ENCODE results near the gene BLM. TPM values are rescaled to one million over a fixed set of nuclear protein-coding genes. Genes with fewer than 3 reads are reported as not detected.

Gene BLM
- total RNA-seq, 1 donor: 1.4 TPM

DNA sequence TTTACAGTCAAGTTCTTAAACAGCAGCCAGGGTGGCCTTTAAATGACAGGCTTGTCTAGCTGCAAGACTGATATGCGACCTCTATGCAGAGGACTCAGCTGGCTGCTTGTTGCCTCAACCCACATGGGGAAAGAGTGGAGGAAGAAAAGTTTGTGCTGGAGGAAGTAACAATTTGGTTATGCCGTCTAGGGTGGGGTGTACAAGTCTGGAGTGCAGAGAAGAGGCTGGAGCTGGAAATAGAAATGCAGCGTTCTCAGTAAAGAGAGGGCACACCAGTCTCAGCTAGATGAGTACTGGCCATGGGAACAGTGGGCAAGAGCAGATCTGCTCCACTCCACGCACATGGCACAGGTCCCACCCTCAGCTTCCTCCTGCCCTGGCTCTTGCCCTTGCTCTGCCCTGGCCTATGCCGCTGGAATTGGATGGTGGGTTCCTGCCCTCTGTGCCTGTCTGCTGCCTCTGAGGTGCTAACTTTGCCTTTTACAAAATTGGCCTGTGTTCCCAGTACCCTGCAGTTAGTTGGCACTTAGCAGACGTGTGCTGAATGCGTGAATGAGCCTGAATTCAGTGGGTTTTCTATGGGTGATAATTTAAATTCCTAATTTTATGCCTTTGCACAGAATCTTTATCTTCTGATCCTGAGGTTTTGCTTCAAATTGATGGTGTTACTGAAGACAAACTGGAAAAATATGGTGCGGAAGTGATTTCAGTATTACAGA, 91.5 kb downstream of the BLM start:
- no peaks in the 10 kb centered on the region for H3K27me3 ChIP-seq (ENCODE audit: insufficient read depth, low read length)
- H3K79me2 ChIP-seq (ENCODE audit: insufficient read depth, low read length): no peaks in the 10 kb centered on the region
- no peak overlapping the region for H3K4me3 ChIP-seq (ENCODE audit: insufficient read depth, low read length)
- H3K9me3 ChIP-seq (ENCODE audit: low read depth, low read length): no peaks in the 10 kb centered on the region
- H3K27ac ChIP-seq (ENCODE audit: low read depth, low read length): no peak overlapping the region
- peak overlapping the region; percentile 57 for H2AFZ ChIP-seq (ENCODE audit: low read length)
- H4K20me1 ChIP-seq (ENCODE audit: insufficient read depth, low read length): no peaks in the 10 kb centered on the region
- peaks cover 4% of the 10 kb centered on the region for H3K4me1 ChIP-seq (ENCODE audit: insufficient read depth, low read length)
- TF ChIP-seq, protein P1, sequence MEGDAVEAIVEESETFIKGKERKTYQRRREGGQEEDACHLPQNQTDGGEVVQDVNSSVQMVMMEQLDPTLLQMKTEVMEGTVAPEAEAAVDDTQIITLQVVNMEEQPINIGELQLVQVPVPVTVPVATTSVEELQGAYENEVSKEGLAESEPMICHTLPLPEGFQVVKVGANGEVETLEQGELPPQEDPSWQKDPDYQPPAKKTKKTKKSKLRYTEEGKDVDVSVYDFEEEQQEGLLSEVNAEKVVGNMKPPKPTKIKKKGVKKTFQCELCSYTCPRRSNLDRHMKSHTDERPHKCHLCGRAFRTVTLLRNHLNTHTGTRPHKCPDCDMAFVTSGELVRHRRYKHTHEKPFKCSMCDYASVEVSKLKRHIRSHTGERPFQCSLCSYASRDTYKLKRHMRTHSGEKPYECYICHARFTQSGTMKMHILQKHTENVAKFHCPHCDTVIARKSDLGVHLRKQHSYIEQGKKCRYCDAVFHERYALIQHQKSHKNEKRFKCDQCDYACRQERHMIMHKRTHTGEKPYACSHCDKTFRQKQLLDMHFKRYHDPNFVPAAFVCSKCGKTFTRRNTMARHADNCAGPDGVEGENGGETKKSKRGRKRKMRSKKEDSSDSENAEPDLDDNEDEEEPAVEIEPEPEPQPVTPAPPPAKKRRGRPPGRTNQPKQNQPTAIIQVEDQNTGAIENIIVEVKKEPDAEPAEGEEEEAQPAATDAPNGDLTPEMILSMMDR (IDR thresholded peaks at IDR 0.05; ENCODE audit: extremely low read depth, low read depth, low read length): no peak
- no peak overlapping the region for H3K4me2 ChIP-seq (ENCODE audit: insufficient read depth, low read length)
- H3K36me3 ChIP-seq (ENCODE audit: insufficient read depth, low read length): no peaks in the 10 kb centered on the region
- peak; percentile 41 for DNase-seq (ENCODE audit: insufficient read length, low spot score, missing footprints)

DNA sequence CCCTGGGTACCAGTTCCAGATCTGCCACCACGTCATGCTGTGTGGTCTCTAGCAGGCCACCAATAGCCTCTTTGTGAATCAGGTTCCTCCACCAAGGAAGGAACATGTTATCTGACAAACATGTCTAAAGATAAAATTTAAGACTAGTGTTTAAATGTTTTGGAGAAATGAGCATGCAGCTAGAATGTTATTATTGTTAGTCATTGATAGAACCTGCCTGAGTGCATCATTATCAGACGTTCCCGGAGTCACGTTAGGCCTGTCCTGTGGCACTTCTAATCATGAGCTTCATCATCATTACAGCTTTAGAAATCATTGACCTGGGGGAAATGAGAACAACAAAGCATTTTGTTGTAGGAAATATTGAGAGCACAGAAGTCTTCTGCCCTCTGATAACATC, 92.4 kb downstream of the BLM start:
- Histone ChIP-seq H2AFZ (ENCODE audit: low read length) (no peak overlapping the region), H3K79me2 (ENCODE audit: insufficient read depth, low read length) (no peaks in the 10 kb centered on the region), H3K36me3 (ENCODE audit: insufficient read depth, low read length) (no peaks in the 10 kb centered on the region), H3K4me1 (ENCODE audit: insufficient read depth, low read length) (peaks cover 7% of the 10 kb centered on the region), H3K9me3 (ENCODE audit: low read depth, low read length) (no peaks in the 10 kb centered on the region), H4K20me1 (ENCODE audit: insufficient read depth, low read length) (no peaks in the 10 kb centered on the region), H3K4me3 (ENCODE audit: insufficient read depth, low read length) (no peak overlapping the region), H3K27ac (ENCODE audit: low read depth, low read length) (no peak overlapping the region), H3K27me3 (ENCODE audit: insufficient read depth, low read length) (no peaks in the 10 kb centered on the region), H3K4me2 (ENCODE audit: insufficient read depth, low read length) (no peak overlapping the region)
- TF ChIP-seq, protein P1 (IDR thresholded peaks at IDR 0.05; ENCODE audit: extremely low read depth, low read depth, low read length): no peak
- DNase-seq (ENCODE audit: insufficient read length, low spot score, missing footprints): no peak

DNA sequence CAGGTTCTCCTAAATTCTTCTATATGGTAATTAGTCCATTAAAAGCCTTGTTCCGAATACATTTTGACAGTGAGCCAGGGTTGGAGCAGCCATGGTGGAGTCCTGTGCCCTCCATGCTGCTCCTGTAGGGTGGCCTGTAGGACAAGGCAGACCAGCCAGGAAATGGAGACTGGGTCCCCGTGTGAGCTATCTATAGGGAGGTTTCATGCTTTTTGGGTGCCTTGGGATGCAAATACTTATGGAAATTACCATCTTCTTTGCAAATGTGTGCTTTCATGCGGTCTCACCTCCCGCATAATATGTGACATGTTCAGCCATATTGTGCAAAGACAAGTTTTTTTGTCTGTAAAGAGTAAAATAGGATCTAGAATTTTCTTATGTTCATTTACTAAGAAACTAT, 93.2 kb downstream of the BLM start:
- Histone ChIP-seq H3K27ac (ENCODE audit: low read depth, low read length) (no peak overlapping the region), H3K4me3 (ENCODE audit: insufficient read depth, low read length) (no peak overlapping the region), H3K4me1 (ENCODE audit: insufficient read depth, low read length) (peaks cover 9% of the 10 kb centered on the region), H3K4me2 (ENCODE audit: insufficient read depth, low read length) (no peak overlapping the region), H3K27me3 (ENCODE audit: insufficient read depth, low read length) (no peaks in the 10 kb centered on the region), H3K36me3 (ENCODE audit: insufficient read depth, low read length) (no peaks in the 10 kb centered on the region), H3K9me3 (ENCODE audit: low read depth, low read length) (no peaks in the 10 kb centered on the region), H2AFZ (ENCODE audit: low read length) (no peak overlapping the region), H3K79me2 (ENCODE audit: insufficient read depth, low read length) (no peaks in the 10 kb centered on the region), H4K20me1 (ENCODE audit: insufficient read depth, low read length) (no peaks in the 10 kb centered on the region)
- DNase-seq (ENCODE audit: insufficient read length, low spot score, missing footprints): no peak
- TF ChIP-seq, protein P1 (IDR thresholded peaks at IDR 0.05; ENCODE audit: extremely low read depth, low read depth, low read length): no peak

DNA sequence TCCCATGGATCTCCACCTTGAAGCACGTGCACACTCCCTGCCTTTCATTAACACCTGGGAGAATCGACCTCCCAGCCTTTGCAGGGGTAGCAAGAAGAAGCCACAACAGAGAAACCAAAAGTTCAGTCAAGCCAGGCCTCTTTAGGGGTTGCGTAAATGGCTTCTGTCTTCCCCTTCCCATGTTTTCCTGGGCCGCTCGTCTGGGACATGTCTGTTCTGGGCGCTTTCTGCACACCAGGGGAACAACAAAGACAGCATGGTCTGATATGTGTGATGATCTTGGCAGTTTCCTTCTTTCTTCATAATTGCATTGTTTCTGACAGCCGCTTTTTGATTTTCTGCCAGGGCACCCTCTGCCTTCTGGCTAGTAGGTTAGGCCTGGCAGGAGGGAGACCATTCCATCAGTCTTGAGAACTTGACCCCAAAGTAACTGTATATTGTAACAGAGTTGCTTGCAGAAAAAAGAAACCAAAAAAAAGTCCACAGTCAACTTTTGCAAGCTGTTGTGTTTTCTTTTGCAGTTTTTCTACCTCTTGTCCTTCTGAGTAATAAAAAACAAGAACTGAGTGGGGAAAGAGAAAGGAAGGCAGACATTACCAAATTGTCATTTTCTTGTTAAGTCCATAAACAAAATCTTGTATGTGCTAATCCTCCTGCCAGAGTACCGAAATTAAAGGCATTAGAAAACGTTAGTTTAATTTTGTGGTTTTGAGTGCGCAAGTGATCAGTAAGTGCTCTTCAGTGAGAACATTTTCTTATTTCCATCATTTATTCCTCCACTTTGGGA, 95.2 kb downstream of the BLM start:
- no peaks in the 10 kb centered on the region for H4K20me1 ChIP-seq (ENCODE audit: insufficient read depth, low read length)
- no peak overlapping the region for H3K27ac ChIP-seq (ENCODE audit: low read depth, low read length)
- no peak overlapping the region for H3K4me2 ChIP-seq (ENCODE audit: insufficient read depth, low read length)
- H3K36me3 ChIP-seq (ENCODE audit: insufficient read depth, low read length): no peaks in the 10 kb centered on the region
- no peak overlapping the region for H3K4me3 ChIP-seq (ENCODE audit: insufficient read depth, low read length)
- no peaks in the 10 kb centered on the region for H3K9me3 ChIP-seq (ENCODE audit: low read depth, low read length)
- H2AFZ ChIP-seq (ENCODE audit: low read length): no peak overlapping the region
- no peaks in the 10 kb centered on the region for H3K27me3 ChIP-seq (ENCODE audit: insufficient read depth, low read length)
- TF ChIP-seq, protein P1 (IDR thresholded peaks at IDR 0.05; ENCODE audit: extremely low read depth, low read depth, low read length): no peak
- H3K4me1 ChIP-seq (ENCODE audit: insufficient read depth, low read length): peaks cover 9% of the 10 kb centered on the region
- no peaks in the 10 kb centered on the region for H3K79me2 ChIP-seq (ENCODE audit: insufficient read depth, low read length)
- no peak for DNase-seq (ENCODE audit: insufficient read length, low spot score, missing footprints)
